Transverse colon (tissue), 3 donors: ENCODE results near the gene ACADL.

Experiments
- POLR2A ChIP-seq: fragments of 450-650 bp; IDR thresholded peaks from one replicate; pipeline ENCODE4 v1.6.1; 2016; ENCODE audit warnings: antibody characterized with exemption, mild to moderate bottlenecking, moderate library complexity
- TF ChIP-seq, protein P1 (sequence below), 5 experiments: fragments of 200-600 bp in 3 of 5; fragments of 450-650 bp in 2 of 5; sonication (generic) in 3 of 5; IDR thresholded peaks; 1 replicate in 2 of 5; 2 replicates in 3 of 5; pipeline ENCODE4 v1.5.1; 2016 to 2017; ENCODE audit warnings: antibody characterized with exemption in 5 of 5, inconsistent platforms in 3 of 5, mild to moderate bottlenecking in 2 of 5, moderate library complexity in 1 of 5

GRCh38 chr2:210167227-210167626, 58.0 kb downstream of the ACADL start:
- TF ChIP-seq, protein P1, sequence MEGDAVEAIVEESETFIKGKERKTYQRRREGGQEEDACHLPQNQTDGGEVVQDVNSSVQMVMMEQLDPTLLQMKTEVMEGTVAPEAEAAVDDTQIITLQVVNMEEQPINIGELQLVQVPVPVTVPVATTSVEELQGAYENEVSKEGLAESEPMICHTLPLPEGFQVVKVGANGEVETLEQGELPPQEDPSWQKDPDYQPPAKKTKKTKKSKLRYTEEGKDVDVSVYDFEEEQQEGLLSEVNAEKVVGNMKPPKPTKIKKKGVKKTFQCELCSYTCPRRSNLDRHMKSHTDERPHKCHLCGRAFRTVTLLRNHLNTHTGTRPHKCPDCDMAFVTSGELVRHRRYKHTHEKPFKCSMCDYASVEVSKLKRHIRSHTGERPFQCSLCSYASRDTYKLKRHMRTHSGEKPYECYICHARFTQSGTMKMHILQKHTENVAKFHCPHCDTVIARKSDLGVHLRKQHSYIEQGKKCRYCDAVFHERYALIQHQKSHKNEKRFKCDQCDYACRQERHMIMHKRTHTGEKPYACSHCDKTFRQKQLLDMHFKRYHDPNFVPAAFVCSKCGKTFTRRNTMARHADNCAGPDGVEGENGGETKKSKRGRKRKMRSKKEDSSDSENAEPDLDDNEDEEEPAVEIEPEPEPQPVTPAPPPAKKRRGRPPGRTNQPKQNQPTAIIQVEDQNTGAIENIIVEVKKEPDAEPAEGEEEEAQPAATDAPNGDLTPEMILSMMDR (IDR thresholded peaks at IDR 0.05), result no peak
- no peak for TF ChIP-seq POLR2A
